Neural progenitor cell (in vitro differentiated cells): ENCODE data around the gene ANKRD22. TPM values are rescaled to one million over a fixed set of nuclear protein-coding genes. Genes with fewer than 3 reads are reported as not detected.

Source experiments
- DNase-seq: peaks from one replicate; pipeline ENCODE4 v3.0.0-alpha.2; 2016; ENCODE audit warnings: low spot score
- H2AFZ ChIP-seq: fragments of 200-600 bp; sonication (generic); replicated peaks from 2 replicates; pipeline ENCODE4 v1.6.1; 2016; ENCODE audit warnings: antibody characterized with exemption
- H3F3A ChIP-seq: fragments of 200-600 bp; sonication (generic); 2 replicates; pipeline ENCODE4 v1.6.1; 2016; ENCODE audit warnings: antibody characterized with exemption, low read depth
- H3K27ac ChIP-seq: fragments of 200-600 bp; sonication (generic); 2 replicates; pipeline ENCODE4 v1.5.1; 2016; ENCODE audit warnings: mild to moderate bottlenecking
- H3K27me3 ChIP-seq: fragments of 200-600 bp; sonication (generic); 2 replicates; pipeline ENCODE4 v1.6.1; 2016; ENCODE audit warnings: mild to moderate bottlenecking, moderate library complexity
- H3K36me3 ChIP-seq: fragments of 200-600 bp; sonication (generic); 2 replicates; pipeline ENCODE4 v1.5.1; 2016
- H3K4me1 ChIP-seq: fragments of 200-600 bp; sonication (generic); 2 replicates; pipeline ENCODE4 v1.6.1; 2016; ENCODE audit warnings: mixed run types
- H3K4me2 ChIP-seq: fragments of 200-600 bp; sonication (generic); 2 replicates; pipeline ENCODE4 v1.6.1; 2016
- H3K4me3 ChIP-seq: fragments of 200-600 bp; sonication (generic); 2 replicates; pipeline ENCODE4 v1.5.1; 2016
- H3K79me2 ChIP-seq: fragments of 200-600 bp; sonication (generic); 2 replicates; pipeline ENCODE4 v1.6.1; 2016; ENCODE audit warnings: low read depth
- H3K9ac ChIP-seq: fragments of 200-600 bp; sonication (generic); 2 replicates; pipeline ENCODE4 v1.6.1; 2016
- H3K9me3 ChIP-seq: fragments of 200-600 bp; sonication (generic); 2 replicates; pipeline ENCODE4 v1.5.1; 2016; ENCODE audit warnings: low read depth
- H4K20me1 ChIP-seq: fragments of 200-600 bp; sonication (generic); 2 replicates; pipeline ENCODE4 v1.6.1; 2016; ENCODE audit warnings: low read depth
- H3K27ac Mint-ChIP-seq: 3 replicates; pipeline ENCODE4 v1.8.0; 2021; ENCODE audit warnings: mixed read lengths
- H3K27me3 Mint-ChIP-seq: 2 replicates; pipeline ENCODE4 v1.8.0; 2022; ENCODE audit warnings: low read depth, mild to moderate bottlenecking, inconsistent platforms, moderate library complexity, mixed read lengths; ENCODE audit not compliant: insufficient read depth
- H3K36me3 Mint-ChIP-seq: 3 replicates; pipeline ENCODE4 v1.8.0; 2021; ENCODE audit warnings: mixed read lengths
- H3K4me1 Mint-ChIP-seq: 3 replicates; pipeline ENCODE4 v1.8.0; 2021; ENCODE audit warnings: mixed read lengths
- H3K4me3 Mint-ChIP-seq: 3 replicates; pipeline ENCODE4 v1.8.0; 2021; ENCODE audit warnings: mild to moderate bottlenecking, moderate library complexity, mixed read lengths
- H3K9me3 Mint-ChIP-seq: 3 replicates; pipeline ENCODE4 v1.8.0; 2020; ENCODE audit warnings: mixed read lengths
- EZH2 ChIP-seq: fragments of 200-600 bp; sonication (generic); IDR thresholded peaks from 2 replicates; pipeline ENCODE4 v1.6.1; 2017; ENCODE audit warnings: antibody characterized with exemption, mild to moderate bottlenecking, moderate library complexity
- EZH2phosphoT487 ChIP-seq: fragments of 200-600 bp; sonication (generic); IDR thresholded peaks from 2 replicates; pipeline ENCODE4 v1.6.1; 2017; ENCODE audit warnings: antibody characterized with exemption
- total RNA-seq: library from RNA; depleted of rRNA; stranded (reverse); fragments of >200 nt; gene quantifications from 2 replicates; pipeline ENCODE4 v1.2.3, GENCODE V29; 2015; ENCODE audit warnings: low replicate concordance
- TF ChIP-seq, protein P1 (sequence below): fragments of 200-600 bp; sonication (generic); IDR thresholded peaks from 2 replicates; pipeline ENCODE4 v1.5.1; 2017; ENCODE audit warnings: antibody characterized with exemption, mild to moderate bottlenecking

The ANKRD22 gene
- total RNA-seq, 1 donor from 2014 or later, result not detected

DNA sequence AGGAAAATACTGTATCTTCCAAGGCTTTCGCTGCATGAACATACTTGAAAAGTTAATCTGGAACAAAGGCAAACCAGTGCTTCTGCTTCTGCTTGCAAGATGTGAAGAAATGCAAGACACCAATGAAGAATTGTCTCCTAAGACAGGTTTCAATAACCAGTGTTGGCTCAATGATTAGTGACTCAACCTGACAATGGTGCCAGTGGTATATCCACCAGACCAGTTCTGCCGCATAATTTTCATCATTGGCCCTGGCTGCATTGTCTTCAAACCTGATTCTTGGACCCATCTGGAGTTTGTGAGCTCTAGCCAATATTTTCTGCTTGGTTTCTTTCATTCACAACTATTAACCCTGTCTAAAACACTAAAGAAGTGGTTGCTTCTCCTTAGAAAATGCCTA is 14.8 kb upstream of the ANKRD22 start:
- Mint-ChIP-seq H3K4me3 (no peak overlapping the region), H3K27me3 (no peaks in the 10 kb centered on the region)

DNA sequence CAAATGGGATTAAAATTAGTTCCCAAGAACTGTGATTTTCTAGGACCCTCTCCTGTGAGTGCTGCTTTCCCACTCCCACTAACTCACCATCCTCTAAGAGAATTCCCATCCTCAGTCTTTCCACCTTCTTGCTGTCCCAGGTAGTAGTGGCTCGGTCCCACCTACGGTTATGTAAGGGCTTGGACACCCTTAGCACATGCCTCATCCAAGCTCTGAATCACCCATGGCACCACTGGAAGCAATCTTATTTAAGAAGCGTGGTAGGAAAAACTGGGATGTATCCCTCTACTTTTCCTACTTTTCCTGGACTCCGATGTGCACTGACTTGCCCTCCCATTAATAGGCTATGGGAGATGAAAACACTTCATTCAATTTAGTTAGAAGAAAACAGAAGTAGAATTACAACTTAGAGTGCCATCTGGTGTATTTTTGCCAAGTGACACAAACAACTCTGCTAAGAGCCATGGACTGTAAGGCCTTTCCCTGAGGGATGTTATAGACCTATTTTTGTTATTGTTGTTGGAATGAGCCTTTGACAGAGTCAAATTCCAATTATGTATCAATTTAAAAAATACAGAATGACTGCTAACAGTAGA is 13.7 kb upstream of the ANKRD22 start:
- Histone ChIP-seq H3F3A (no peaks in the 10 kb centered on the region), H3K27ac (no peak overlapping the region), H4K20me1 (no peaks in the 10 kb centered on the region), H3K9ac (no peak overlapping the region), H3K36me3 (no peaks in the 10 kb centered on the region), H3K27me3 (no peaks in the 10 kb centered on the region), H3K4me3 (no peak overlapping the region), H3K4me2 (no peak overlapping the region), H2AFZ (peak overlapping the region; percentile 5), H3K4me1 (no peaks in the 10 kb centered on the region), H3K9me3 (no peaks in the 10 kb centered on the region), H3K79me2 (no peaks in the 10 kb centered on the region)
- no peaks in the 10 kb centered on the region for H3K27me3 Mint-ChIP-seq
- no peak overlapping the region for H3K4me3 Mint-ChIP-seq
- H3K9me3 Mint-ChIP-seq, result no peaks in the 10 kb centered on the region
- TF ChIP-seq, protein P1, sequence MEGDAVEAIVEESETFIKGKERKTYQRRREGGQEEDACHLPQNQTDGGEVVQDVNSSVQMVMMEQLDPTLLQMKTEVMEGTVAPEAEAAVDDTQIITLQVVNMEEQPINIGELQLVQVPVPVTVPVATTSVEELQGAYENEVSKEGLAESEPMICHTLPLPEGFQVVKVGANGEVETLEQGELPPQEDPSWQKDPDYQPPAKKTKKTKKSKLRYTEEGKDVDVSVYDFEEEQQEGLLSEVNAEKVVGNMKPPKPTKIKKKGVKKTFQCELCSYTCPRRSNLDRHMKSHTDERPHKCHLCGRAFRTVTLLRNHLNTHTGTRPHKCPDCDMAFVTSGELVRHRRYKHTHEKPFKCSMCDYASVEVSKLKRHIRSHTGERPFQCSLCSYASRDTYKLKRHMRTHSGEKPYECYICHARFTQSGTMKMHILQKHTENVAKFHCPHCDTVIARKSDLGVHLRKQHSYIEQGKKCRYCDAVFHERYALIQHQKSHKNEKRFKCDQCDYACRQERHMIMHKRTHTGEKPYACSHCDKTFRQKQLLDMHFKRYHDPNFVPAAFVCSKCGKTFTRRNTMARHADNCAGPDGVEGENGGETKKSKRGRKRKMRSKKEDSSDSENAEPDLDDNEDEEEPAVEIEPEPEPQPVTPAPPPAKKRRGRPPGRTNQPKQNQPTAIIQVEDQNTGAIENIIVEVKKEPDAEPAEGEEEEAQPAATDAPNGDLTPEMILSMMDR, result peak; percentile 3
- no peak for TF ChIP-seq EZH2phosphoT487
- H3K27ac Mint-ChIP-seq, result no peak overlapping the region
- no peaks in the 10 kb centered on the region for H3K4me1 Mint-ChIP-seq
- DNase-seq, result no peak
- no peaks in the 10 kb centered on the region for H3K36me3 Mint-ChIP-seq

More for the DNA sequence above, 14.8 kb upstream of the ANKRD22 start:
- Mint-ChIP-seq H3K9me3 (no peaks in the 10 kb centered on the region), H3K27ac (no peak overlapping the region), H3K4me1 (no peaks in the 10 kb centered on the region), H3K36me3 (no peaks in the 10 kb centered on the region)
- Histone ChIP-seq H4K20me1 (no peaks in the 10 kb centered on the region), H3K79me2 (no peaks in the 10 kb centered on the region), H3K4me2 (no peak overlapping the region), H2AFZ (no peak overlapping the region), H3K9ac (no peak overlapping the region), H3K27ac (no peak overlapping the region), H3K4me1 (no peaks in the 10 kb centered on the region), H3K27me3 (no peaks in the 10 kb centered on the region), H3K36me3 (no peaks in the 10 kb centered on the region), H3K9me3 (no peaks in the 10 kb centered on the region), H3F3A (no peaks in the 10 kb centered on the region), H3K4me3 (no peak overlapping the region)
- no peak for DNase-seq
- TF ChIP-seq EZH2phosphoT487 (no peak), EZH2 (no peak)
- TF ChIP-seq, protein P1, result no peak

DNA sequence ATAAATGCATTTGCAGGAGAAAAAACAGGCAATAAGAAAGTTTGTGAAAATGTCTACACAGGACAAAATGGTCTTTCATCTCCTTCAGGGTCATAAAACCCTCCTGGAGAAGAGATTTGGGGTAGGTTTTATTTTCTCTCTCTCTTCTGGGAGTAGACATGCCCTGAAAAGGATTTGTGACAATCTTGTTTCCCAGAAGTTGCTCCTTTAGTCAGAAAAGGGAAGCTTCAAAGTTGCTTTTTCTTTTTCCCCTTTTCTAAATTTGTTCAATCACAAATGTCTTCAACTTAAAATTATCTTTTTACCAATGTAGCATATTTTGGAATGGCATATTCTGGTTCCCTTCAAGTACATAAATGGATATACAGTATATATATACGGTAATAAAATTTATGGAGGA is 9.4 kb upstream of the ANKRD22 start:
- Histone ChIP-seq H3K4me2 (no peak overlapping the region), H3F3A (no peaks in the 10 kb centered on the region), H3K27me3 (no peaks in the 10 kb centered on the region), H3K4me3 (no peak overlapping the region), H2AFZ (no peak overlapping the region), H3K79me2 (no peaks in the 10 kb centered on the region), H3K4me1 (no peaks in the 10 kb centered on the region), H3K9me3 (no peaks in the 10 kb centered on the region), H3K27ac (no peak overlapping the region), H3K36me3 (no peaks in the 10 kb centered on the region), H4K20me1 (no peaks in the 10 kb centered on the region), H3K9ac (no peak overlapping the region)
- Mint-ChIP-seq H3K9me3 (no peaks in the 10 kb centered on the region), H3K4me1 (no peaks in the 10 kb centered on the region), H3K27me3 (no peaks in the 10 kb centered on the region), H3K36me3 (no peaks in the 10 kb centered on the region), H3K4me3 (no peak overlapping the region), H3K27ac (no peak overlapping the region)
- no peak for DNase-seq
- TF ChIP-seq EZH2 (no peak), EZH2phosphoT487 (no peak)
- TF ChIP-seq, protein P1, result no peak
